Endothelial cell of umbilical vein (primary cell): Measurements from ENCODE around the gene RECQL5. TPM values are rescaled to one million over a fixed set of nuclear protein-coding genes. Genes with fewer than 3 reads are reported as not detected.

ENCODE experiments used
- BruUV-seq: library from RNA; stranded (reverse); fragments of 400-500 nt; replicated peaks from 2 replicates; lab custom pipeline; 2021; lab: Mats Ljungman, UMichigan
- CTCF ChIA-PET: fragments of 300-600, 350-600 bp; sonication (Branson Sonifier 250); formaldehyde crosslinking; loops from one replicate; lab custom pipeline; 2021; ENCODE audit warnings: antibody characterized with exemption, inconsistent platforms; lab: Charles Lee
- POLR2A ChIA-PET: fragments of 300-600, 350-600 bp; sonication (Branson Sonifier 250); formaldehyde crosslinking; loops from one replicate; lab custom pipeline; 2021; ENCODE audit warnings: antibody characterized with exemption, inconsistent platforms; lab: Charles Lee
- DNase-seq: peaks from one replicate; pipeline ENCODE4 v3.0.0-alpha.2; 2011; ENCODE audit warnings: low read depth, low spot score
- FAIRE-seq: peaks from 2 replicates; lab custom pipeline; 2011; peaks lifted over from hg19 to GRCh38; lab: Jason Lieb, UNC
- H2AFZ ChIP-seq: 2 replicates; pipeline ENCODE4 v1.6.0; 2012; ENCODE audit warnings: low read depth, low read length, control low read depth, inconsistent platforms
- H3K27ac ChIP-seq: 2 replicates; pipeline ENCODE4 v1.5.1; 2011; ENCODE audit warnings: low read depth, mild to moderate bottlenecking, control low read depth, low read length, moderate library complexity; ENCODE audit not compliant: insufficient read depth
- H3K27me3 ChIP-seq, 2 experiments: 2 replicates each; pipeline versions ENCODE4 v1.6.0 to v1.6.1; 2011; ENCODE audit warnings: low read length in 2 of 2, mixed read lengths in 1 of 2; ENCODE audit not compliant: control insufficient read depth in 2 of 2, insufficient read depth in 2 of 2
- H3K36me3 ChIP-seq, 2 experiments: 2 replicates in 1 of 2; 3 replicates in 1 of 2; pipeline ENCODE4 v1.5.1; 2011; ENCODE audit warnings: low read length in 2 of 2, mild to moderate bottlenecking in 1 of 2, moderate library complexity in 1 of 2; ENCODE audit not compliant: control insufficient read depth in 2 of 2, insufficient read depth in 2 of 2; ENCODE audit errors: extremely low read depth in 1 of 2
- H3K4me1 ChIP-seq: 3 replicates; pipeline ENCODE4 v1.5.1; 2011; ENCODE audit warnings: mild to moderate bottlenecking, low read length; ENCODE audit not compliant: control insufficient read depth, insufficient read depth; ENCODE audit errors: extremely low read depth
- H3K4me2 ChIP-seq: 2 replicates; pipeline ENCODE4 v1.6.1; 2011; ENCODE audit warnings: low read length, control low read depth, mixed read lengths; ENCODE audit not compliant: insufficient read depth
- H3K4me3 ChIP-seq, 3 experiments: fragments of 200-600 bp in 1 of 3; sonication (generic), shearing (Covaris generic) in 1 of 3; replicated peaks in 1 of 3; 2 replicates each; pipeline ENCODE4 v1.5.1; 2011 to 2016; ENCODE audit warnings: control low read depth in 3 of 3, low read length in 3 of 3, mild to moderate bottlenecking in 2 of 3, inconsistent platforms in 1 of 3, low read depth in 1 of 3, moderate library complexity in 1 of 3; ENCODE audit not compliant: insufficient read depth in 1 of 3
- H3K79me2 ChIP-seq: 2 replicates; pipeline ENCODE4 v1.6.0; 2012; ENCODE audit warnings: low read length, inconsistent platforms; ENCODE audit not compliant: control insufficient read depth, insufficient read depth
- H3K9ac ChIP-seq: replicated peaks from 2 replicates; pipeline ENCODE3; 2011; ENCODE audit warnings: low read length, control low read depth; ENCODE audit not compliant: insufficient read depth; ENCODE audit errors: extremely low read depth
- H3K9me1 ChIP-seq: replicated peaks from 3 replicates; pipeline ENCODE4 v1.6.0; 2011; ENCODE audit warnings: mild to moderate bottlenecking, low read length; ENCODE audit not compliant: control insufficient read depth, insufficient read depth; ENCODE audit errors: extremely low read depth
- H3K9me3 ChIP-seq: replicated peaks from 2 replicates; pipeline ENCODE4 v1.5.1; 2012; ENCODE audit warnings: low read length, inconsistent platforms; ENCODE audit not compliant: control insufficient read depth, insufficient read depth
- H4K20me1 ChIP-seq: replicated peaks from 2 replicates; pipeline ENCODE3; 2011; ENCODE audit warnings: mild to moderate bottlenecking, low read length; ENCODE audit not compliant: control insufficient read depth, insufficient read depth; ENCODE audit errors: extremely low read depth
- CTCF ChIP-seq, 2 donors: IDR thresholded peaks; 1 replicate in 1 of 2; 2 replicates in 1 of 2; pipeline ENCODE4 v1.5.1; 2011; ENCODE audit warnings: low read length in 2 of 2, mild to moderate bottlenecking in 2 of 2, moderate library complexity in 2 of 2, control low read depth in 1 of 2, inconsistent platforms in 1 of 2, low read depth in 1 of 2; ENCODE audit not compliant: insufficient read depth in 1 of 2; ENCODE audit errors: extremely low read depth in 1 of 2
- EZH2 ChIP-seq: IDR thresholded peaks from 2 replicates; pipeline ENCODE4 v1.6.1; 2012; ENCODE audit warnings: borderline replicate concordance, low read depth, mild to moderate bottlenecking, moderate library complexity, low read length, inconsistent platforms; ENCODE audit not compliant: severe bottlenecking
- GATA2 ChIP-seq: IDR thresholded peaks from 2 replicates; pipeline ENCODE4 v1.7.0; 2011; ENCODE audit warnings: low read depth, mild to moderate bottlenecking, moderate library complexity, mixed read lengths, low read length; ENCODE audit not compliant: insufficient read length, insufficient read depth
- MYC ChIP-seq: IDR thresholded peaks from one replicate; pipeline ENCODE4 v1.6.1; 2011; ENCODE audit warnings: mild to moderate bottlenecking, low read depth, low read length
- dilution Hi-C: fragments of 300-500 bp; cut with MboI; formaldehyde crosslinking; loops from one replicate; pipeline ENCODE4 v1.15.0; 2019; ENCODE audit warnings: low sequenced_read_pairs; ENCODE audit not compliant: extremely low pct_ligation_motif_present
- intact Hi-C: fragments of 100-400 bp; cut with micrococcal nuclease; formaldehyde crosslinking; loops from one replicate; pipeline ENCODE4 v1.10.0; 2022
- polyA plus RNA-seq, 4 experiments: library from polyadenylated mRNA; depleted of rRNA in 3 of 4; stranded (reverse) in 3 of 4; unstranded in 1 of 4; fragments of >200 nt; gene quantifications; 2 replicates each; pipeline versions ENCODE4 v1.2.1 to v1.2.3, GENCODE V29; 2011 to 2012; ENCODE audit warnings: missing spikeins in 1 of 4
- total RNA-seq: library from RNA; stranded (reverse); gene quantifications from 2 replicates; pipeline ENCODE4 v1.2.3, GENCODE V29; 2021

Gene RECQL5
- total and polyA plus RNA-seq, 2 donors (not counting 3 experiments of a cell fraction or from before 2014, with no cell fraction given): 21.3 to 30.7 TPM

- CTCF ChIA-PET: interaction anchor here (0.9 to 9.8 kb wide), 3 partner anchors 12 to 134 kb away, joined by 3 to 65 read pairs (median 4); partner anchors contain the start of gene SMIM5
- no peak overlapping the region for H2AFZ ChIP-seq
- POLR2A ChIA-PET: interaction anchor here (0.7 kb wide), 1 partner anchor 17 kb away, joined by 10 read pairs; no protein-coding TSS in a partner anchor
- H3K4me3 ChIP-seq: no peak overlapping the region
- FAIRE-seq (no peak), DNase-seq (no peak)
- H3K9me3 ChIP-seq: no peaks in the 10 kb centered on the region
- no peak overlapping the region for H3K9ac ChIP-seq
- no peaks in the 10 kb centered on the region for H3K9me1 ChIP-seq
- dilution Hi-C loops: no loop called here
- H3K36me3 ChIP-seq: no peaks in the 10 kb centered on the region
- H4K20me1 ChIP-seq: no peaks in the 10 kb centered on the region
- no peaks in the 10 kb centered on the region for H3K79me2 ChIP-seq
- BruUV-seq: no TSS peak
- no peak for TF ChIP-seq MYC
- no peak for TF ChIP-seq EZH2
- TF ChIP-seq CTCF (IDR thresholded peaks at IDR 0.05; ENCODE audit: extremely low read depth in 1 of 2, insufficient read depth in 1 of 2, low read depth in 1 of 2, low read length in 2 of 2): peak in 1 of 2 donors; percentile 9
- TF ChIP-seq GATA2: no peak
- H3K4me1 ChIP-seq: no peaks in the 10 kb centered on the region
- H3K4me2 ChIP-seq: no peak overlapping the region
- no peaks in the 10 kb centered on the region for H3K27me3 ChIP-seq
- H3K27ac ChIP-seq: no peak overlapping the region
- intact Hi-C loops: no loop called here
These were observed 52.9 kb downstream of the RECQL5 start for GRCh38 chr17:75614006-75614405.
